ENCODE measurements around the gene LRFN2.

Gene LRFN2

GRCh38 chr6:40378725-40379074, 208.5 kb downstream of the LRFN2 start:
- no peak for DNase-seq (ENCODE audit: low read depth in 2 of 2)

- no peak for DNase-seq (ENCODE audit: low read depth in 2 of 2)
Observed at GRCh38 chr6:40378071-40378724, 209.0 kb downstream of the LRFN2 start.

- DNase-seq (ENCODE audit: low read depth in 2 of 2) = no peak
Observed at GRCh38 chr6:40377173-40377806, 209.9 kb downstream of the LRFN2 start.

DNA sequence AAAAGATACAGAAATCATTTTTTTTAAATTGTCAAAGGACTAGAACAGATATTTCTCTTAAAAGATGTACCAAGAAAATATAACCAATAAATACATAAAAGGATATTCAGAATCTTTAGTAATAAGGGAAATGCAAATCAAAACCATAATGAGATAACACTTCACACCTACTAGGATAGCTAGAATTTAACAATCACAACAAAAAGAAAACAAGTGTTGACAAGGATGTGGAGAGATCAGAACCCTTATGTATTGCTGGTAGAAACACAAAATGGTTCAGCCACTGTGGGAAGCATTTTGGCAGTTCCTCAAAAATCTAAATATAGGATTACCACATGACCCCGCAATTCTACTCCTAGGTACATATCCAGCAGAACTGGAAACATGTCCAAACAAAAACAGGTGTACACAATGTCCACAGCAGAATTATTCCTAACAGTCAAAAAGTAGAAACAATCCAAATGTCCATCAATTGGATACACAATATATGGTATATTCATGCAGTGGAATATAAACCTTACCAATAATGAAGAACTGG, 211.0 kb downstream of the LRFN2 start:
- no peak for DNase-seq (ENCODE audit: low read depth in 2 of 2)

- DNase-seq (ENCODE audit: low read depth in 2 of 2) = no peak
Observed at GRCh38 chr6:40373267-40373666, 213.9 kb downstream of the LRFN2 start.

DNA sequence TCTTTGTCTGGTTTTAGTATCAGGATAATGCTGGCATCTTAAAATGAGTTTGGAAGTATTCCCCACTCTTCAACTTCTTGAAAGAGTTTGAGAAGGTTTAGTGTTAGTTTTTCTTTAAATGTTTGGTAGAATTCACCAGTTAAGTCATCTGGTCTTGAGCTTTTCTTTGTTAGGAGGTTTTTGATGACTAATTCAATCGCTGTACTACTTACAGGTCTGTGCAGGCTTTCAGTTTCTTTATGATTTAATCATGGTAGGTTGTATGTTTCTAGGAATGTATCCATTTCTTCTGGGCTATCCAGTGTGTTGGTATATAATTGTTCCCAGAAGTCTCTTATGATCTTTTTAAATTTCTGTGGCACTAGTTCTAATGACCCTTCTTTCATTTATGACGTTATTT, 215.5 kb downstream of the LRFN2 start:
- DNase-seq (ENCODE audit: low read depth in 2 of 2) = no peak

DNA sequence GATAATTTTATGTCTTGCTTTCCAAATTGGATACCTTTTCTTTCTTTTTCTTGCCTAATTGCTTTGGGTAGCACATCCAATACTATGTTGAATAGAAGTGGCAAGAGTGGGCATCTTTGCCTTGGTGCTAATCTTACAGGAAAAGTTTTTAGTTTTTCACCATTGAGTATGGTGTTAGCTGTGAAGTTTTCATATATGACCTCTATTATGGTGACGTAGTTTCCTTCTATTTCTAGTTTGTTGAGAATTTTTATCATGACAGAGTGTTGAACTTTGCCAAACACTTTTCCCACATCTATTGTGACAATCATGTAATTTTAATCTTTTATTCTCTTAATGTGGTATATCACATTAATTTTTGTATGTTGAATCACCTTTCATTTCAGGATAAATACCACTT, 216.1 kb downstream of the LRFN2 start:
- DNase-seq (ENCODE audit: low read depth in 2 of 2) = no peak

GRCh38 chr6:40369891-40370290, 217.3 kb downstream of the LRFN2 start:
- DNase-seq (ENCODE audit: low read depth in 2 of 2) = no peak

DNA sequence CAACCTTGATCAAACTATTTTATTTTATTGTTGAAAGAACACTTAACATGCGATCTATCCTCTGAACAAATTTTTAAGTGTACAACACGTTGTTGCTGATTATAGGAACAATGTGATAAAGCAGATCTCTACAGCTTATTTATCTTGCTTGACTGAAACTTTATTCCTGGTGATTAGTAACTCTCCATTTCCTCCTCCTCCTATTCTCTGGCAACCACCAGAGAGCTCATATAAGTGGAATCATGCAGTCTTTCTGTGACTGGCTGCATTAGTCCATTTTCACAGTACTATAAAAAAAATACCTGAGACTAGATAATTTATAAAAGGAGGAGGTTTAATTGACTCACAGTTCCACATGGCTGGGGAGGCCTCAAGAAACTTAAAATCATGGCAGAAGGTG, 218.1 kb downstream of the LRFN2 start:
- DNase-seq (ENCODE audit: low read depth in 2 of 2) = no peak

GRCh38 chr6:40362859-40363258, 224.3 kb downstream of the LRFN2 start:
- DNase-seq (ENCODE audit: low read depth in 2 of 2) = no peak

- DNase-seq (ENCODE audit: low read depth in 2 of 2) = no peak
Observed at GRCh38 chr6:40359808-40360207, 227.4 kb downstream of the LRFN2 start.

DNA sequence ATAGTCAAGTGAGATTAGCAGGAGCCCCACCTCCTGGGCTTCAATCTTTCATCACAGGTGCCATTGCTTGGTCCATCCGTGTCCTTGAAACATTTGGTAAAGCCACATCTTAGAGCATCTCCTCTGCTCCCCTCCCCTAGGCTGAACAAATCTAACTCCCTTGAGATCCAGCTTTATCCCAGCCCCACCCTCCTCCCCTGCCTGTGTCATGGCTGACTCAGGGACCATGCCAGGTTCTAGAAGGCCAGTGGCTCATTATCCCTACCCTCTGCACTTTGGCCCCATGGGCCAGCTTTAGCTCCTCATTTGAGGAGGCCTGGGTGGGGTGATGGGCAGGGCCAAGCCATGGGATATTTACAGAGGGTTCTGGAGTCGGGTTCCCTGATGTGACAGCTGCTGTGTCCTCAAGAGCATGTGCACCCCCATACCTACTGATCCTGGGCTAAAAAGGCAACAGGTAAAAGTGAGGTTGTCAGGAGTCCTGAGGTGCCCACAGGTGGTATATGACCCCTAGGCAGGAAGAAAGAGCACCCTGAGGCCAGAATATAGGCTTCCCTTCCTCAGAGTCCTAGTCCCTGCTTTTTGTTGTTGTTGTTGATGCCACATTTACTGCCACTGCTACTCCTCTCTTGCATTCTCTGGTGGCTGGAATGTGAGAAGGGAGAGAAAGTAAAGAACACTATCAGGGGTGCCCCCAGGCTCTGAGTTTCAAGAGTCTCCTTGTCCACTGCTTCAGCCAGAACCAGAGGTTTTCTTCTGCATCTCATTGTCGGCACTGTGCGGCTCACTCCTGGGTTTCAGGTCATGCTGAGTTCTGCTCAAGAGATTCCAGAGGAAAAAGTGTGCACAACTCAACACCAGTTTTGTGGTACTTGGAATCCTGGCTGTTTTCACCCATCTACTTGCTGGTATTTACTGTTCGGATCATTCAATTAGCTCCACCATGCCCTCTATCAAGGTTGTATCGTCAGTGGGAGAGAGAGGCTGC, 228.4 kb downstream of the LRFN2 start:
- no peak for DNase-seq (ENCODE audit: low read depth in 2 of 2)

DNA sequence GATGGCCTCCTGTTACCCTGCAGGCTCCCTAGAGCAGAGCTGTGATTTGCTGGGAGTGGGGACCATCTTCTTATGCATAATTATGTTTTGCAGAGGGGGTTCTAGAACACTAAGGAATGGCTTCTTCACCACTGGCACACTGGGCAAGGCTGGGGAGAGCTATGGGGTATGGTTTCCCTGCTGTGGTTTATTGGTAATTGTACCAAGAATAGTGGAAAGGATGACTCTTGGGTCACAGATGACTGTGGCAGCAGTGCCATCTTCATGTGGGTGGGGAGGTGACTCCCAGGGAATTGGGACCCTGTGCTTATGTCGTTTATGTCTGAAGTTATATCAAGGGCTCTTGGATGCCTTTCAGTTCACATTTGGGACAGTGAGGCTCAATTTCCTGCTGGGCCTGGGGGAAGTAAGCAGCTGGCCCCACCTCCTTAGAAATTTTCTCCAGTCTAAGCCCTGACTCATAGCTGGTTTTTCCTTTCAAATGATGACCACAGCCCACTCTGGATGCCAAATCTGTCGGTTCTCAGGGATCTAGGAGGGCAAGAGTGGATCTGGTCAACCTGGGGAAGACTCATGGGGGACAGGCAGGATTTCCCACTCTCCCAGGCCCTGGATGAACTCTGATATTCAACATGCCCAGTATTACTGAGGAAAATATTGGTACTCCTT, 230.8 kb downstream of the LRFN2 start:
- DNase-seq (ENCODE audit: low read depth in 2 of 2) = no peak

DNA sequence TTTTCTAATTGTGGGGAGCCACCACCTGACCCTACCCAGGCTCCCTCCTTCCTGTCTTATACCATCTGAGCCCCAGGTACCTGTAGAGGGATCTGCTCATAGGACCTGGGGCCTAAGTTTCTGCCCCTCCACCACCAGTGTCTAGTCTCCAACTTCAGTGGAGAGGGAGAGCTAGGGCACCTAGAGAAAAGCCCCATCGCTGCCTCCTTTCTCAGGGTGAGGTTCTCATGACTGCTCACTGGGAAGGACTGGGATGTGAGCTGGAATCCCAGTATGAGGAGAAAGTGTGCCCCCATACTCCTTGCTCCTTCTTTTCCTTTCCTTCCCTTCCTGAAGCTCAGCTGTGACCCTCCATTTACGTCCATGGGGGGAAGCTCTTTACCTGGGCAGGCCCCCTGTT, 231.6 kb downstream of the LRFN2 start:
- no peak for DNase-seq (ENCODE audit: low read depth in 2 of 2)

DNA sequence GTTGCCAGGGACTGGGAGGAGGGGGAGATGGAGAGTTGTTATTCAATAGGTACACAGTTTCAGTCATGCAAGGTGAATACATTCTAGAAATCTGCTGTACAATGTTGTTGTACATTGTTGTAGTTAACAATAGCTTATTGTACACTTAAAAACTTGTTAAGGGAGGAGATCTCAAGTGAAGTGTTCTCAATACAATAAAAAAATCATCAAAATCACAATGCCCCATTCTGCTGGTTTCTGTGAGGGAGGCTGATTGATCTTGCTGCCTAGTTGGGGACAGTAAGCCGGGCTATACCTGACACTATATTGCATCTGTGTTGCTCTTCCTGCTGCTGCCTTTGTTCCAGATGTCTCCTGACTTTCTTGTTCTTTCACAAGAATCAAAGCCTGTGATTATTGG, 232.1 kb downstream of the LRFN2 start:
- no peak for DNase-seq (ENCODE audit: low read depth in 2 of 2)

DNA sequence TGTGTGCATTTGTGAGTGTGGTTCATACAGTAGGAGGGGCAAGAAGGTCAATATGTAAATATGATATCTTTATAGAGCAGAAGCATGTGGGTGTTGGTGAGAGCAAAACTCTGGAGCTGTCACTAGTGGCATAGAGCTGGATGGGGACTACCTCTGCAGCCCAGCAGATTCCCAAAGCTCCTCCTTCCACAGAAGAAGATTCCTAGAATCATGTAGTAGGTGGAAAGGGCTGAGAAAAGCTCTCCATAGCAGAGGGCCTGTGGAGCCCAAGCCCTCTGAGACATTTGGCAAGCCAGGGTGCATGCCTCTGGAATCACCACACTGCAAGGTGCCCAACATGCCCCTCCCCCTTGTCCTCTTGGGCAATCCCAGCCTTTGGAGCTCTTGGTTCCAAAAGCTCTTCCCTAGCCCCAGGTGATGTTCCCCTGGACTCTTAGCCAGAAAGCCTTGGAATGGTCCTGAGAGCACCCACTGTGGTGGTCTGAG, 233.2 kb downstream of the LRFN2 start:
- no peak for DNase-seq (ENCODE audit: low read depth in 2 of 2)

- no peak for DNase-seq (ENCODE audit: low read depth in 2 of 2)
Observed at GRCh38 chr6:40353197-40353966, 233.8 kb downstream of the LRFN2 start.

DNA sequence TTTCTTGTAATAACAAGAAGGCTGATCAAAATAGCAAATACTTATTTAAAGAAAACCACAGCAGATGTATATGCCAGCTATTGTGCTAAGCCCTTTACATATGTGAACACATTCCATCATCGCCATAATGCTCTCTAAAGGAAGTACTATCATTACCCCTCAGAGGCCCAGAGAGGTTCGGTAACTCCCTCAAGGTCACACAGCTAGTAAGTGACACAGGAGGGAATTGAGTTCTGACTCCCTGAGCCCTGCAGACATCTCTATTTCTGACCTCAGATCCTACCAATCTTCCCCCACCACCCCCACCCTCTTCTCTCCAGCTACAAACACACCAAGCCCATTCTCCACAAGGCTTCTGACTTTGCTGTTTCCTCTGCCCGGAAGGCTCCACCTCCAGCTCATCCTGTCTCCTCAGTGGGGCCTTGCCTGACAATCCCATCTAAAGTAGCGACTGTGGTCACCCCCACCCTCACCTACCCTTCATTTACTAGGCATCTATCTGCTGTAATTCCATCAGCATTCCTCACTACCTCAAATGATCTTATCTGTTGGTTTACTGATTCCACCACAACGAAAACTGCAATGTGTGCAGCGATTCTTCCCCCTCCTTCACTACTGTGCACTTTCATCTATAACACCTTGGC, 234.5 kb downstream of the LRFN2 start:
- no peak for DNase-seq (ENCODE audit: low read depth in 2 of 2)

DNA sequence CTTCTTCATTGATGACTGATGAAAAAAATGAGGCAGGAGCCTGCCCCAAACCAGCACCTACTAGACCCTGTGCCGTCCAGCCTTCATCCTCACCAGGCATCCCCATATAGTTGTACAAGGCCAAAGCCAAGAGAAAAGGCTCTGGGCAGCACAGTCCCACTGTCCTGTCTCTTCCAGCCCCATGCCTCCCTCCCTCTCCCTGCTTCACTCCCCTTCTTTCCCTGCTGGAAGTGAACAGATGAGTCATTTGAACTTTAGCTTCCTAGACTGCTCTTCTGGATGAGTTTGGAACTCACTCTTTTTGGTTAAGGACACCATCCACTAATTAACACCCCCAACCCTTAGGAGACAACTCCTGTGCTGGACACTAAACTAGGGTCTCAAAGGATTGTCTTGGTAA, 235.2 kb downstream of the LRFN2 start:
- no peak for DNase-seq (ENCODE audit: low read depth in 2 of 2)

DNA sequence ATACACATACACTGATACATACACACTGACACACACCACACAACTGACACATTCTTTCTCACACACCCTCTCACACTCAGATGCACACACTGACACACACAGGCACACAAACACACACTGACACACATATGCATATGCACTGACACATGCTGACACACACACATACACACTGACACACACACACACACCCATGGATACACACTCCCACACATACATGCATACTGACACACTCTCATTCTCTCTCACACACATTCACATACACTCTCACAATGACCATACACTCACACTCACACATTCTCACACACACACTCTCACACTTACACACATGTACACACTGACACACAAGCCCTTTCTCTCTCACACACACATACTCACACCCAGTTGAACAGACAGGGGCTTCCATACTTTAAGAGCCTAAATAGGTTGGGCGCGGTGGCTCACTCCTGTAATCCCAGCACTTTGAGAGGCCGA, 236.4 kb downstream of the LRFN2 start:
- DNase-seq (ENCODE audit: low read depth in 2 of 2) = no peak

All from stimulated activated CD4-positive, alpha-beta T cell treated with anti-CD3 and anti-CD28 coated beads, Interleukin-12 subunit alpha, Interleukin-12 subunit beta, amount 100 ng/mL, for 24 hours (primary cell).